Measurements from ENCODE around the gene EMILIN2.

DNA sequence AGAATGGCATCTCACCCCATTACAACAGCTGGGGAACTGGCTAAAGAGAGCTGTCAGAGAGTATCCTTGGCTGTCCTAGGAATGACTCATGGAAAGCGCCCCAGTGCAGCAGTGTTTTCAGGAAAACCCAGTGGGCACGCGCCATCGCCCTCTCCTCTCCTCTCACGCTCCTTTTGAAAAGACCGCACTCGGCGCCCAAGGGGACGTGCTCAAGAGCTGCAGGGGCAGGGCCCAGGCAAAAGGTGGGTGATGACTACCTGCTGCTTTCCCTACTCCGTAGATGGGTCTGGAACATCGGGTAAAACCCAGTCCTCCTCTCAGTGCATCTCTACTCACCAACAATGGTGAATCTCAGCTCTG is 68.1 kb downstream of the EMILIN2 start:
- TF ChIP-seq, protein P1, sequence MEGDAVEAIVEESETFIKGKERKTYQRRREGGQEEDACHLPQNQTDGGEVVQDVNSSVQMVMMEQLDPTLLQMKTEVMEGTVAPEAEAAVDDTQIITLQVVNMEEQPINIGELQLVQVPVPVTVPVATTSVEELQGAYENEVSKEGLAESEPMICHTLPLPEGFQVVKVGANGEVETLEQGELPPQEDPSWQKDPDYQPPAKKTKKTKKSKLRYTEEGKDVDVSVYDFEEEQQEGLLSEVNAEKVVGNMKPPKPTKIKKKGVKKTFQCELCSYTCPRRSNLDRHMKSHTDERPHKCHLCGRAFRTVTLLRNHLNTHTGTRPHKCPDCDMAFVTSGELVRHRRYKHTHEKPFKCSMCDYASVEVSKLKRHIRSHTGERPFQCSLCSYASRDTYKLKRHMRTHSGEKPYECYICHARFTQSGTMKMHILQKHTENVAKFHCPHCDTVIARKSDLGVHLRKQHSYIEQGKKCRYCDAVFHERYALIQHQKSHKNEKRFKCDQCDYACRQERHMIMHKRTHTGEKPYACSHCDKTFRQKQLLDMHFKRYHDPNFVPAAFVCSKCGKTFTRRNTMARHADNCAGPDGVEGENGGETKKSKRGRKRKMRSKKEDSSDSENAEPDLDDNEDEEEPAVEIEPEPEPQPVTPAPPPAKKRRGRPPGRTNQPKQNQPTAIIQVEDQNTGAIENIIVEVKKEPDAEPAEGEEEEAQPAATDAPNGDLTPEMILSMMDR (IDR thresholded peaks at IDR 0.05; ENCODE audit: low read length) = no peak
- no peak for TF ChIP-seq EZH2 (IDR thresholded peaks at IDR 0.05; ENCODE audit: borderline replicate concordance, low read length)

All from OCI-LY1 (cell line).